Motor neuron (in vitro differentiated cells): ENCODE data around the gene DCLK1. TPM values are rescaled to one million over a fixed set of nuclear protein-coding genes. Genes with fewer than 3 reads are reported as not detected.
A peak's percentile ranks its signal among the peaks of the same experiment; 100 is the strongest.
"Not testable (repeated sequence)": the region's sequence is repeated elsewhere in the genome, so short reads cannot be mapped to it uniquely, and the experiment has no call there.

ENCODE experiments used
- ATAC-seq, 8 experiments: fragments of 200-7000 bp; cut with Tn5 transposase; replicated peaks in 6 of 8; 2 replicates each; pipeline ENCODE4 v1.8.0; 2021; ENCODE audit warnings: mild to moderate bottlenecking in 8 of 8, moderate library complexity in 8 of 8
- H3K27ac ChIP-seq, 2 donors: fragments of 250-450 bp; sonication (Bioruptor Pico); 2 replicates each; pipeline ENCODE4 v1.9.0; 2021; ENCODE audit warnings: antibody characterized with exemption in 2 of 2, mild to moderate bottlenecking in 2 of 2, moderate library complexity in 1 of 2
- H3K4me1 ChIP-seq, 2 donors: fragments of 250-450 bp; sonication (Bioruptor Pico); replicated peaks in 1 of 2; 2 replicates each; pipeline ENCODE4 v1.6.1; 2021; ENCODE audit warnings: antibody characterized with exemption in 2 of 2, mild to moderate bottlenecking in 2 of 2, moderate library complexity in 1 of 2
- H3K4me3 ChIP-seq, 5 donors: fragments of 250-450 bp; sonication (Bioruptor Pico); 2 replicates each; pipeline ENCODE4 v1.9.0; 2021; ENCODE audit warnings: antibody characterized with exemption in 5 of 5, mild to moderate bottlenecking in 5 of 5, moderate library complexity in 4 of 5
- WGBS, 10 experiments: fragments of 450-650 bp; shearing (Covaris generic); methylation state at CpG; one replicate each; pipeline ENCODE4 v1.0.0; 2022; 5-methylcytosine and 5-hydroxymethylcytosine counted together
- in situ Hi-C, 9 experiments: fragments of 400-800 bp; cut with MboI; loops; one replicate each; pipeline ENCODE4 v1.15.0; 2021; ENCODE audit warnings: low sequenced_read_pairs in 9 of 9, low pct_unique_long_range_greater_than_20kb in 2 of 9; ENCODE audit not compliant: unreplicated experiment in 9 of 9
- total RNA-seq, 8 experiments: library from RNA; unstranded; fragments of 300-600 nt; gene quantifications; 2 replicates each; pipeline versions ENCODE4 v1.2.3 to v1.2.4, GENCODE V29; 2022

The DCLK1 gene
- total RNA-seq, 8 experiments from 2014 or later, result 25.3 to 117 (median 58.2) TPM

- H3K4me1 ChIP-seq, result peaks cover 25 to 30% of the 10 kb centered on the region in 2 donors
- 25 to 75% (median 69%) methylated on average over 2 to 9 of the region's 10 CpGs; no CpG with 5 or more reads in 5 of the 10 experiments for WGBS, 10 experiments
- ATAC-seq, result peak in 6 of 8 experiments; percentile 64 to 98 (median 98)
- in situ Hi-C loops, result loop anchor here in 5 of 9 experiments (10.0 to 25.0 kb wide), 3 partner anchors 277 to 290 kb away; no protein-coding TSS in a partner anchor
- no peak overlapping the region for H3K4me3 ChIP-seq
- H3K27ac ChIP-seq, result peak overlapping the region in 1 of 2 donors; percentile 60
Observed at GRCh38 chr13:35984776-35985453, 146.3 kb downstream of the DCLK1 start.

GRCh38 chr13:35984287-35984686 is 146.9 kb downstream of the DCLK1 start:
- in situ Hi-C loops, result loop anchor here in 5 of 9 experiments (10.0 to 25.0 kb wide), 3 partner anchors 278 to 291 kb away; no protein-coding TSS in a partner anchor
- Histone ChIP-seq H3K4me3 (no peak overlapping the region), H3K4me1 (peaks cover 25 to 30% of the 10 kb centered on the region in 2 donors), H3K27ac (no peak overlapping the region)
- WGBS, 10 experiments, result 0 to 100% (median 90%) methylated on average over 1 to 3 of the region's 3 CpGs; no CpG with 5 or more reads in 3 of the 10 experiments
- ATAC-seq, result no peak

- WGBS, 10 experiments, result 0 to 100% (median 63%) methylated on average over 1 of the region's 1 CpG; no CpG with 5 or more reads in 5 of the 10 experiments
- in situ Hi-C loops, result loop anchor here in 5 of 9 experiments (10.0 to 25.0 kb wide), 3 partner anchors 279 to 291 kb away; no protein-coding TSS in a partner anchor
Observed at GRCh38 chr13:35983703-35984102, 147.5 kb downstream of the DCLK1 start.

GRCh38 chr13:35983206-35983605 is 148.0 kb downstream of the DCLK1 start:
- ATAC-seq, result no peak
- Histone ChIP-seq H3K27ac (no peak overlapping the region), H3K4me1 (peaks cover 19 to 28% of the 10 kb centered on the region in 2 donors), H3K4me3 (no peak overlapping the region)
- in situ Hi-C loops, result loop anchor here in 5 of 9 experiments (10.0 to 25.0 kb wide), 3 partner anchors 279 to 292 kb away; no protein-coding TSS in a partner anchor
- 100% methylated on average over 1 of the region's 1 CpG; no CpG with 5 or more reads in 9 of the 10 experiments for WGBS, 10 experiments

More at GRCh38 chr13:35983703-35984102, 147.5 kb downstream of the DCLK1 start:
- H3K27ac ChIP-seq, ATAC-seq, H3K4me3 ChIP-seq: not testable (repeated sequence)
- peaks cover 24 to 31% of the 10 kb centered on the region in 2 donors for H3K4me1 ChIP-seq

GRCh38 chr13:35979361-35979951 is 151.7 kb downstream of the DCLK1 start:
- ATAC-seq, result peak in 3 of 8 experiments; percentile 13 to 85 (median 77)
- 0 to 100% (median 92%) methylated on average over 2 to 7 of the region's 8 CpGs; no CpG with 5 or more reads in 1 of the 10 experiments for WGBS, 10 experiments
- H3K27ac ChIP-seq, result no peak overlapping the region
- no peak overlapping the region for H3K4me3 ChIP-seq
- H3K4me1 ChIP-seq, result peaks cover 3 to 10% of the 10 kb centered on the region in 2 donors
- in situ Hi-C loops, result loop anchor here in 7 of 9 experiments (5.0 to 25.0 kb wide), 3 partner anchors 283 to 298 kb away; no protein-coding TSS in a partner anchor

GRCh38 chr13:35978607-35979316 is 152.4 kb downstream of the DCLK1 start:
- ATAC-seq, result peak; percentile 28 to 75 (median 58)
- 0 to 57% (median 17%) methylated on average over 1 to 9 of the region's 10 CpGs; no CpG with 5 or more reads in 1 of the 10 experiments for WGBS, 10 experiments
- no peak overlapping the region for H3K4me3 ChIP-seq
- peaks cover 0 to 5% of the 10 kb centered on the region in 2 donors for H3K4me1 ChIP-seq
- H3K27ac ChIP-seq, result no peak overlapping the region
- in situ Hi-C loops, result loop anchor here in 7 of 9 experiments (5.0 to 25.0 kb wide), 3 partner anchors 284 to 299 kb away; no protein-coding TSS in a partner anchor

GRCh38 chr13:35977060-35977459 is 154.1 kb downstream of the DCLK1 start:
- 21 to 100% (median 100%) methylated on average over 1 to 2 of the region's 2 CpGs; no CpG with 5 or more reads in 2 of the 10 experiments for WGBS, 10 experiments
- Histone ChIP-seq H3K4me3 (no peak overlapping the region), H3K4me1 (peaks cover 0 to 5% of the 10 kb centered on the region in 2 donors), H3K27ac (no peak overlapping the region)
- in situ Hi-C loops, result loop anchor here in 7 of 9 experiments (5.0 to 25.0 kb wide), 3 partner anchors 285 to 300 kb away; no protein-coding TSS in a partner anchor
- ATAC-seq, result no peak

- Histone ChIP-seq H3K27ac (no peak overlapping the region), H3K4me3 (no peak overlapping the region), H3K4me1 (peaks cover 0 to 5% of the 10 kb centered on the region in 2 donors)
- WGBS, 10 experiments, result 15 to 92% (median 29%) methylated on average over 1 to 5 of the region's 7 CpGs; no CpG with 5 or more reads in 5 of the 10 experiments
- no peak for ATAC-seq
- in situ Hi-C loops, result loop anchor here in 7 of 9 experiments (5.0 to 25.0 kb wide), 3 partner anchors 286 to 301 kb away; no protein-coding TSS in a partner anchor
Observed at GRCh38 chr13:35976126-35976525, 155.1 kb downstream of the DCLK1 start.

GRCh38 chr13:35966951-35967350 is 164.2 kb downstream of the DCLK1 start:
- H3K4me1 ChIP-seq, in situ Hi-C loops, H3K4me3 ChIP-seq, ATAC-seq, H3K27ac ChIP-seq: not testable (repeated sequence)
- WGBS, 10 experiments, result no CpG with 5 or more reads among the region's 29 CpGs

- H3K4me1 ChIP-seq, result peaks cover 0 to 2% of the 10 kb centered on the region in 2 donors
- no peak overlapping the region for H3K4me3 ChIP-seq
- WGBS, 10 experiments, result 17 to 100% (median 73%) methylated on average over 1 of the region's 1 CpG; no CpG with 5 or more reads in 2 of the 10 experiments
- in situ Hi-C loops, result no loop called here
- no peak overlapping the region for H3K27ac ChIP-seq
- no peak for ATAC-seq
Observed at GRCh38 chr13:35966024-35966423, 165.2 kb downstream of the DCLK1 start.

- Histone ChIP-seq H3K4me1 (peaks cover 0 to 2% of the 10 kb centered on the region in 2 donors), H3K27ac (no peak overlapping the region), H3K4me3 (no peak overlapping the region)
- in situ Hi-C loops, result no loop called here
- no peak for ATAC-seq
- WGBS, 10 experiments, result 6 to 97% (median 83%) methylated on average over 1 to 7 of the region's 7 CpGs
Observed at GRCh38 chr13:35965226-35965927, 165.8 kb downstream of the DCLK1 start.

- in situ Hi-C loops, result no loop called here
- peak in 1 of 8 experiments; percentile 55 for ATAC-seq
Observed at GRCh38 chr13:35964863-35965180, 166.4 kb downstream of the DCLK1 start.

More at GRCh38 chr13:35964863-35965180, 166.4 kb downstream of the DCLK1 start:
- 19 to 88% (median 79%) methylated on average over 4 of the region's 4 CpGs; no CpG with 5 or more reads in 1 of the 10 experiments for WGBS, 10 experiments
- no peak overlapping the region for H3K4me3 ChIP-seq
- no peak overlapping the region for H3K27ac ChIP-seq
- peaks cover under 1 to 2% of the 10 kb centered on the region in 2 donors for H3K4me1 ChIP-seq
